GM12878 (cell line): ENCODE measurements around the gene SEC14L1. TPM values are rescaled to one million over a fixed set of nuclear protein-coding genes. Genes with fewer than 3 reads are reported as not detected.

Experiments
- ATAC-seq: fragments of 200-7000 bp; cut with Tn5 transposase; 3 replicates; pipeline ENCODE4 v1.9.1; 2020; ENCODE audit warnings: mild to moderate bottlenecking, moderate library complexity
- BruUV-seq: library from RNA; stranded (reverse); fragments of 400-500 nt; replicated peaks from 2 replicates; lab custom pipeline; 2021; lab: Mats Ljungman, UMichigan
- CTCF ChIA-PET: fragments of 300-600 bp; sonication (Branson Sonifier 250); formaldehyde crosslinking; extraction: SDS; loops from one replicate; lab custom pipeline; 2021; ENCODE audit warnings: inconsistent platforms; lab: Yijun Ruan, JAX
- POLR2A ChIA-PET: fragments of 350-600 bp; formaldehyde crosslinking; extraction: SDS; loops from one replicate; lab custom pipeline; 2021; ENCODE audit warnings: inconsistent platforms; lab: Charles Lee
- RAD21 ChIA-PET: fragments of 300-600 bp; sonication (Branson Sonifier 250); formaldehyde crosslinking; loops from one replicate; lab custom pipeline; 2023; ENCODE audit warnings: antibody characterized with exemption; ENCODE audit not compliant: unreplicated experiment; lab: Charles Lee
- SMC1A ChIA-PET: fragments of 300-600 bp; sonication (Branson Sonifier 250); formaldehyde crosslinking; loops from one replicate; lab custom pipeline; 2023; ENCODE audit not compliant: unreplicated experiment, uncharacterized antibody; lab: Charles Lee
- DNase-seq: peaks from one replicate; pipeline ENCODE4 v3.0.0-alpha.2; 2011; ENCODE audit warnings: low read depth, low spot score
- FAIRE-seq: peaks from 3 replicates; lab custom pipeline; 2011; peaks lifted over from hg19 to GRCh38; lab: Jason Lieb, UNC
- H2AFZ ChIP-seq: 2 replicates; pipeline ENCODE4 v1.6.0; 2011; ENCODE audit warnings: low read depth, low read length, control low read depth; ENCODE audit not compliant: control insufficient read depth
- H3K27ac ChIP-seq: 2 replicates; pipeline ENCODE4 v1.5.1; 2011; ENCODE audit warnings: control low read depth; ENCODE audit not compliant: control insufficient read depth, insufficient read depth
- H3K27me3 ChIP-seq, 2 experiments: replicated peaks in 1 of 2; 2 replicates each; pipeline versions ENCODE4 v1.6.0 to v1.6.1; 2011; ENCODE audit warnings: low read length in 1 of 2; ENCODE audit not compliant: control insufficient read depth in 2 of 2, insufficient read depth in 2 of 2
- H3K36me3 ChIP-seq, 2 experiments: 2 replicates each; pipeline ENCODE4 v1.5.1; 2011; ENCODE audit warnings: low read length in 1 of 2; ENCODE audit not compliant: control insufficient read depth in 2 of 2, insufficient read depth in 2 of 2
- H3K4me1 ChIP-seq: 2 replicates; pipeline ENCODE4 v1.6.1; 2011; ENCODE audit warnings: mild to moderate bottlenecking, low read length, moderate library complexity, mixed read lengths; ENCODE audit not compliant: control insufficient read depth, insufficient read depth
- H3K4me2 ChIP-seq: 2 replicates; pipeline ENCODE4 v1.6.0; 2011; ENCODE audit warnings: control low read depth; ENCODE audit not compliant: control insufficient read depth, insufficient read depth
- H3K4me3 ChIP-seq: fragments of 200-600 bp; sonication (generic); 2 replicates; pipeline ENCODE4 v1.5.1; 2016
- H3K79me2 ChIP-seq: 2 replicates; pipeline ENCODE4 v1.6.0; 2011; ENCODE audit warnings: low read length; ENCODE audit not compliant: control insufficient read depth, insufficient read depth
- H3K9ac ChIP-seq: 2 replicates; pipeline ENCODE4 v1.8.0; 2011; ENCODE audit warnings: low read length, control low read depth, mixed read lengths; ENCODE audit not compliant: control insufficient read depth, insufficient read depth
- H3K9me3 ChIP-seq: replicated peaks from 3 replicates; pipeline ENCODE4 v1.5.1; 2011; ENCODE audit warnings: mild to moderate bottlenecking, low read length; ENCODE audit not compliant: control insufficient read depth, insufficient read depth
- H4K20me1 ChIP-seq: 2 replicates; pipeline ENCODE4 v1.6.0; 2011; ENCODE audit not compliant: control insufficient read depth, insufficient read depth
- ATF2 ChIP-seq: IDR thresholded peaks from 2 replicates; pipeline ENCODE4 v1.6.1; 2012; ENCODE audit warnings: low read length, inconsistent platforms
- BCL11A ChIP-seq: IDR thresholded peaks from 2 replicates; pipeline ENCODE4 v1.6.1; 2011; ENCODE audit warnings: low read depth, low read length
- FOS ChIP-seq: IDR thresholded peaks from 3 replicates; pipeline ENCODE4 v1.6.1; 2011; ENCODE audit warnings: borderline replicate concordance; ENCODE audit not compliant: insufficient read length; ENCODE audit errors: extremely low read depth
- GABPA ChIP-seq: IDR thresholded peaks from 2 replicates; pipeline ENCODE4 v1.6.1; 2014; ENCODE audit warnings: antibody characterized with exemption, low read depth, mild to moderate bottlenecking, inconsistent platforms
- MEF2A ChIP-seq: IDR thresholded peaks from 2 replicates; pipeline ENCODE4 v1.6.1; 2011; ENCODE audit warnings: low read depth, mild to moderate bottlenecking, low read length, moderate library complexity; ENCODE audit not compliant: insufficient read depth
- USF2 ChIP-seq: IDR thresholded peaks from 2 replicates; pipeline ENCODE4 v1.6.1; 2011; ENCODE audit warnings: low read depth, low read length, improper control_type of control experiment, borderline replicate concordance
- ZBTB33 ChIP-seq: fragments of 450-650 bp; IDR thresholded peaks from 2 replicates; pipeline ENCODE4 v1.6.1; 2017; ENCODE audit warnings: mild to moderate bottlenecking
- ZSCAN29 ChIP-seq: fragments of 450-650 bp; IDR thresholded peaks from 2 replicates; pipeline ENCODE4 v1.6.1; 2017; ENCODE audit warnings: mild to moderate bottlenecking, moderate library complexity
- WGBS: methylation state at CpG from one replicate; pipeline ENCODE4 v1.1.6; 2016; ENCODE audit warnings: low lambda C conversion rate; ENCODE audit not compliant: insufficient replicate concordance, insufficient coverage; ENCODE audit errors: missing lambda C conversion rate; 5-methylcytosine and 5-hydroxymethylcytosine counted together
- in situ Hi-C: fragments of 300-500 bp; cut with MboI; formaldehyde crosslinking; loops from 9 replicates; pipeline ENCODE4 v1.14.3; 2018; ENCODE audit warnings: mixed read lengths
- intact Hi-C: fragments of 100-400 bp; cut with micrococcal nuclease; formaldehyde crosslinking; loops from one replicate; pipeline ENCODE4 v1.14.2; 2022; ENCODE audit not compliant: unreplicated experiment
- polyA plus RNA-seq, 11 experiments: library from polyadenylated mRNA; depleted of rRNA in 4 of 11; unstranded in 6 of 11; stranded (reverse) in 5 of 11; fragments of >200 nt; fragmentation: Nextera tagmentation in 4 of 11; fragmentation: Illumina TruSeq in 1 of 11; extraction: Ambion mirVana in 4 of 11; extraction: Trizol in 1 of 11; gene quantifications; 1 replicate in 1 of 11; 2 replicates in 10 of 11; pipeline versions ENCODE4 v1.2.1 to v1.2.3, GENCODE V29; 2011 to 2016; ENCODE audit warnings: inconsistent platforms in 2 of 11, missing spikeins in 2 of 11, low read depth in 1 of 11
- total RNA-seq, 4 experiments: library from RNA; depleted of rRNA in 3 of 4; stranded (reverse); fragments of >200 nt in 3 of 4; fragmentation: Illumina TruSeq in 1 of 4; extraction: Trizol in 1 of 4; gene quantifications; 2 replicates each; pipeline versions ENCODE4 v1.2.1 to v1.2.3, GENCODE V29; 2013 to 2021

The SEC14L1 gene
- total and polyA plus RNA-seq, 10 of the 15 experiments (the other 5 are each of a cell fraction or from before 2014, with no cell fraction given), result 6.3 to 66.1 (median 33.5) TPM

GRCh38 chr17:77213778-77214132, 73.0 kb downstream of the SEC14L1 start:
- DNase-seq (no peak), FAIRE-seq (no peak), ATAC-seq (no peak)
- intact Hi-C loops (loop anchor here (2.0 to 5.0 kb wide), 2 partner anchors 73 to 106 kb away; partner anchors contain the start of gene SEC14L1), in situ Hi-C loops (no loop called here)
- WGBS, result 96% methylated on average over 16 of the region's 17 CpGs
- Histone ChIP-seq H3K79me2 (peaks cover 3% of the 10 kb centered on the region; the same call in 1 of the 2 replicates), H3K36me3 (peaks cover 56 to 68% of the 10 kb centered on the region in 2 experiments), H3K4me2 (no peak overlapping the region), H4K20me1 (no peaks in the 10 kb centered on the region), H3K27me3 (no peaks in the 10 kb centered on the region), H3K4me1 (peaks cover 36% of the 10 kb centered on the region), H3K27ac (no peak overlapping the region), H3K4me3 (no peak overlapping the region), H3K9ac (no peak overlapping the region), H2AFZ (no peak overlapping the region), H3K9me3 (no peaks in the 10 kb centered on the region)
- RAD21 ChIA-PET, result interaction anchor here (2.4 to 3.4 kb wide), 2 partner anchors 21 to 106 kb away, joined by 8 to 24 read pairs; no protein-coding TSS in a partner anchor
- no peak for TF ChIP-seq GABPA
- no peak for TF ChIP-seq MEF2A
- POLR2A ChIA-PET, result interaction anchor here (0.5 to 2.9 kb wide), 5 partner anchors 18 to 123 kb away, joined by 3 to 10 read pairs (median 4); no protein-coding TSS in a partner anchor
- SMC1A ChIA-PET, result interaction anchor here (2.9 kb wide), 1 partner anchor 21 kb away, joined by 20 read pairs; no protein-coding TSS in a partner anchor
- BruUV-seq, result no TSS peak
- CTCF ChIA-PET, result interaction anchor here (0.6 to 4.5 kb wide), 5 partner anchors 21 to 157 kb away, joined by 3 to 17 read pairs (median 8); no protein-coding TSS in a partner anchor

GRCh38 chr17:77214328-77214727, 73.6 kb downstream of the SEC14L1 start:
- H3K27me3 ChIP-seq, result no peaks in the 10 kb centered on the region
- in situ Hi-C loops (no loop called here), intact Hi-C loops (loop anchor here (5.0 kb wide), 1 partner anchor 107 kb away; no protein-coding TSS in a partner anchor)
- H3K36me3 ChIP-seq, result peaks cover 53 to 67% of the 10 kb centered on the region in 2 experiments
- ChIA-PET RAD21 (interaction anchor here (1.7 kb wide), 1 partner anchor 74 kb away, joined by 5 read pairs; the partner anchor contains the start of gene SEC14L1), CTCF (interaction anchor here (1.0 to 4.5 kb wide), 2 partner anchors 30 to 126 kb away, joined by 3 to 17 read pairs; no protein-coding TSS in a partner anchor), SMC1A (interaction anchor here (1.1 kb wide), 1 partner anchor 126 kb away, joined by 4 read pairs; no protein-coding TSS in a partner anchor), POLR2A (interaction anchor here (0.6 kb wide), 1 partner anchor 119 kb away, joined by 4 read pairs; no protein-coding TSS in a partner anchor)
- H3K4me2 ChIP-seq, result no peak overlapping the region
- WGBS, result 100% methylated on average over 12 of the region's 12 CpGs
- FAIRE-seq, result no peak
- no peak overlapping the region for H3K27ac ChIP-seq
- no peak for DNase-seq
- H4K20me1 ChIP-seq, result no peaks in the 10 kb centered on the region
- BruUV-seq, result no TSS peak
- peaks cover 36% of the 10 kb centered on the region for H3K4me1 ChIP-seq
- ATAC-seq, result no peak
- no peak overlapping the region for H3K9ac ChIP-seq
- no peak overlapping the region for H3K4me3 ChIP-seq
- no peak overlapping the region for H2AFZ ChIP-seq
- no peaks in the 10 kb centered on the region for H3K9me3 ChIP-seq
- H3K79me2 ChIP-seq, result peaks cover 3% of the 10 kb centered on the region; the same call in 1 of the 2 replicates
- no peak for TF ChIP-seq BCL11A
- TF ChIP-seq ATF2, result no peak
- no peak for TF ChIP-seq ZBTB33
- no peak for TF ChIP-seq FOS
- no peak for TF ChIP-seq ZSCAN29
- TF ChIP-seq USF2, result no peak
